GM21737 (cell line): ENCODE data around the gene DDX43.
"Not testable (repeated sequence)": the region's sequence is repeated elsewhere in the genome, so short reads cannot be mapped to it uniquely, and the experiment has no call there.

ENCODE experiments used
- ATAC-seq: cut with Tn5 transposase; IDR thresholded peaks from one replicate; pipeline ENCODE4 v1.9.1; 2021; ENCODE audit warnings: mild to moderate bottlenecking, moderate library complexity; ENCODE audit not compliant: unreplicated experiment

DDX43 gene

GRCh38 chr6:73388800-73389512 is 5.7 kb upstream of the DDX43 start:
- ATAC-seq = peak; percentile 72

GRCh38 chr6:73389854-73390253 is 4.8 kb upstream of the DDX43 start:
- no peak for ATAC-seq

DNA sequence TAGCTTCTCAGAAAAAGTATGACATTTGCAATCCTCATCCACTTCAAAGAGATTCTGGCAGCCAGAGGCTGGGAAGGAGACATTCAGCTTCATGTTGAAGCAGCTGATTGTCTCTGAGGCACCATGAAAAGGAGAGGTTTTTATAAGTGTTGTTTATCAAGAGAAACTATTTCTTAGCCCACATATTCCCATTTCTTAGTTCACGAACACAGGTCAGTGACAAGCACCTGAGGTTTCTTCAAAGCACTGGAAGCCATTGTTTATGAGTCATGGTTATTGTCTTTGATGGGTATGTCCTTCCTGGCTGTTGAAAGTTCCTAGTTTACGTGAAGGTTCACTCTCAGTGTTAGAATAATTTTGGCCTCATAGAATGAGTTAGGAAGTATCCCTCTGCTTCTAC is 3.0 kb upstream of the DDX43 start:
- no peak for ATAC-seq

DNA sequence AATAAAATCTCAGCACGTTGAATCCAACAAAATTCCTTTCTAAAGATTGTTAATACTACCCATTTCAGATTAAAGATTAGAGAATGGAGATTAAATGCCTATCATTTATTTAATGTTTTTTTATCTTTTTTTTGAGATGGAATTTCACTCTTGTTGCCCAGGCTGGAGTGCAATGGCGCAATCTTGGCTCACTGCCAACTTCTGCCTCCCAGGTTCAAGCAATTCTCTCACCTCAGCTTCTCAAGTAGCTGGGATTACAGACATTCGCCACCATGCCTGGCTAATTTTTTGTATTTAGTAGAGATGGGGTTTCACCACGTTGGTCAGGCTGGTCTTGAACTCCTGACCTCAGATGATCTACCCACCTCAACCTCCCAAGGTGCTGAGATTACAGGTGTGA is 2.4 kb upstream of the DDX43 start:
- ATAC-seq = not testable (repeated sequence)

DNA sequence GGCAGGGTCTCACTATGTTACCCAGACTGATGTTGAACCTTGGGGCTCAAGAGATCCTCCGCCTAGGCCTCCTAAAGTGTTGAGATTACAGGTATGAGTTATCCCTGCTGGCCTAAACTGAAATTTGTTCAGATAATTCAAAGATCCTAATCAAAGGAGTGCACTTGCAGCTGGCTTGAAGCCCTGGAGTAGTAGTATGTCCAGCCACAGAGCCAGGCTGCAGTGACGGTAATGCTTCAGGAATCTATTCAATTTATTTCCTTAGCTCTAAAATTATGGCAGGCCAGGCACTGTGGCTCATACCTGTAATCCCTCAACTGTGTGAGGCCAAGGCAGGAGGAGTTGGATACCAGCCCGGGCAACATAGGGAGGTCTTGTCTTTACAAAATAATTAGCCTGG is 1.4 kb upstream of the DDX43 start:
- no peak for ATAC-seq

DNA sequence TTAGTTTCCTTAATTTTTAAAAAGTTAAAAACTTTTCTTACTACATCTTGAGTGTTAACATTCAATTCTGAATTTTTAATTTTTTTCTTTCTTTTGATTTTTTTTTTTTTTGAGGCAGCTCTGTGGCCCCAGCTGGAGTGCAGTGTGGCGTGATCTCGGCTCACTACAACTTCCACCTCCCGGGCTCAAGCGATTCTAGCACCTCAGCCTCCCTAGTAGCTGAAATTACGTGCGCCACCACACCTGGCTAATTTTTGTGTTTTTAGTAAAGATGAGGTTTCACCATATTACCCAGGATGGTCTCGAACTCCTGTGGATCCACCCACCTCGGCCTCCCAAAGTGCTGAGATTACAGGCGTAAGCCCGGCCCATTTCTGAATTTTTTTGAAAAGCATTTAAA is 1.2 kb downstream of the DDX43 start:
- no peak for ATAC-seq

DNA sequence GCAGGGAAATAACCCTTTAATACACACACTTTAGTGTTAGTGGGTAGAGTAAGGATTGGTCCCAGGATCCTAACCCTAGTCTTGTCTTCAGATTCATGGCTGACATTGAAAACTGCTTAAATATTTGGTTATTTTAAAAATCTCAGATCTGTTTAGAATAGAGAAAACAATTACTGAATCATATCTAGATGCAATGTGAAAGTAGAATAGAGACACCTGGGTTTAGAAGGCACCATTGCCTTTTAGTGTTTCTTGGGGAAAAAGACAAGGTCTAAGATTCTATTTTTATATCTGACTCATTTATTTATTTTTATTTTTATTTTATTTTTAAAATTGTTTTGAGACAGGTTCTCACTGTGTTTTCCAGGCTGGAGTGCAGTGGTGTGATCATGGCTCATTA is 6.0 kb downstream of the DDX43 start:
- ATAC-seq = no peak

GRCh38 chr6:73409395-73409794 is 14.8 kb downstream of the DDX43 start:
- ATAC-seq = no peak

DNA sequence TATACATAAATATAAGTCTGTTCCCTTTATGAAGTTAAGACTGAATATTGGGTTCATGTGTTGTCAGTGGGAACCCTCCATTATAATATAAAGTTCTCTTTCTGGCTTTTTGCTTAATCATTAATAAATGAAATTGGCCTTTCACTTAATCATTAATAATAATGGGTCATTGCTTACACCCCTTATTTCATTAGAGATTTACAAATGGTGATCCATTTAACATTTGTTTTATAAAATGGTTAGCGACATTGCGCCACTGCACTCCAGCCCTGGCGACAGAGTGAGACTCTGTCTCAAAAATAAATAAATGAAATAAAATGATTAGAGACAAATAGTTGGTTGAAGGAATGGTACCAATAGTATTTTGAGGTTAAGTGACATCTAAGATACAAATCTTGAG is 18.5 kb downstream of the DDX43 start:
- ATAC-seq = no peak

GRCh38 chr6:73418081-73418741 is 23.6 kb downstream of the DDX43 start:
- ATAC-seq = no peak

GRCh38 chr6:73421534-73421933 is 26.9 kb downstream of the DDX43 start:
- ATAC-seq = no peak

DNA sequence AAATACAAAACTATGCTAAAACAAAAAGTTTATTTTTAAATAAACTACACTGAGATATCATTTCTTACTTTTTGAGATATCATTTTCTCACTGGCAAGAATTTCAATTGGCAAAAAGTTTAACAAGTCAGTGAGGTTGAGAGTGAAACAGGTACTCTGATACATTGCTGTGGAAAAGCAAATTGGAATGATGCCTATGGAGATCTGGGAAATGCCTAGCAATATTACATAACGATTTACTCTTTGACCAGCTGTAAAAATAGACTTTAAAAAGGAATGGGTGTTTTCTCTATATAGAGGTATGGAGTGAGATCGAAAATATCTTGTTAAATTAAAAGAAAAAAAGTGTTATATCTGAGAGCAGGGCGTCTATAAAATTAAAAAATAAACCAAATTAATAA is 40.6 kb downstream of the DDX43 start:
- no peak for ATAC-seq

DNA sequence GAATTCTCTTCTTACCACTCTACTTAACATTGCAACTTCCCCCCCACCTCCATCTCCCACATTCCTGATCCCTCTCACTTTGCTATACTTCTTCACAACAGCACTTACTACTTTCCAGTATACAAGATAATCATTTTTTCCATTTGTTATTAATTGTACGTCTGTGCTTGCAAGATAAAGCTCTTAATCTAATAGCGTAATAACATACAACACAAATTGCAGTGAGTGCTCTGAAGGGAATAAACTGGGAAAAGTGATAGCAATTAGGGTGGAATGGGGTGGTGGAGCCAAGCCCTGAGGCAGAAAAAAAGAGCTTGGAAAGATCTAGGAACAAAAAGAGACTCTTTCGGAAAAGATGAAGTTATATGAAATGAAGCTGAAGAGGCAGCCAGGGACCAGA is 48.9 kb downstream of the DDX43 start:
- ATAC-seq = no peak

DNA sequence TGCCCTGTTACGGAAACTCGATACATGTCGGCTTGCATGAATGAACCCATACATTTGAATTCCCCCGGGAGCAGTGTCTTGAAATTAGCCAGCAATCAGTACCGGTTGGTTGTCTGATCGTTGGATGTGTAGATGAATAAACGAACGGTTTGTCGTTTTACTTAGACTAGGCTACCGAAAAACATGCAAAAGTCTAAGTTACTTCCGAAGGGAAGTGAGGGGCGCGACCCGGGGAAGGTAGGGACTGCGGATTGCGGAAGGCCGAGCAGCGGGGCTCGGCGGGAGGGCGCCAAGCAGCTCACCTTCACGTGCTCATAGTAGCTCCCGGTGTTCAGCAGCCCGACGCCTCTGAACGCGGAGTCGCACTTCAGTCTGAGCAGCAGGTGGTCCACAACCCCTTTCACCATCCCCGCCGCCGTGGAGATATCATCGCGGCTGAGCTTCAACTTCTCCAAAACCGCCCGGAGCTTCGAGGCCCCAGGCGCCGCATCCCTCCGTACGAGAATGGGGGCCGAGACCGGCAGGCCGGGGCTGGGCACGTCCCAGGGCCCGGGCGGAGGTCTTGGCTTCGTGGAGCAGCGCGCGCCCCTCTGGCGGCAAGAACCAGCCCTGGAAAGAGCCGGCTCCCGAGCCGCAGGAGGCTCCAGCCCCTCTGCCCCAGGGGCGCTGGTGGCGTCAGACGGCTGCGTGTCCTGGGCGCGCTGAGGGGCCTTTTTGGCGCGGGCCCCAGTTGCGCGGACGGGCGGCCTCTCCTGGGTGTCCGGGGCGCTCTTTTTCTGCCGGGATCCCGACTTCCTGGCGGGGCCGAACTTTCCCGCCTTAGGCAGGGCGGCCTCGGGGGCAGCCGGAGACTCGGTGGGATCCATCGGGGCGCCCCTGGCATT is 56.8 kb downstream of the DDX43 start:
- ATAC-seq = peak; percentile 63

DNA sequence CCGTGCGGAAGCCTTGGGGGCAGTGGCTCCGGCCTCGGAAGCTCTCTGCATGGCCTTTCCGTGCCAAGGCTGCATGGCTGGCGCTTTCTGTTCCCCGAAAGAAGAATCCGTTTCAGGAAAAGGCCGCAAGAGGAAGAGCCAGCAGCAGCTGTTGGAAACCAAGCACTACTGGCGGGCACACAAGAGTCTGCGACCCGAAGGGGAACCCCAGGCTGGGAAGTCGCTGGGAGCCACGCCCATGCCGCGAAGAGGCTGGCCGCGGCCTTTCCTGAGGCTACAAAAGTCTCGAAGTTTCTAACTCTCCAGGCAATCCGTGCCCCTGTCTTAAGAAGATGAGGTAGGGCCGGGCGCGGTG is 57.5 kb downstream of the DDX43 start, which contains the start of gene CGAS:
Gene CGAS, minus strand, starts transcription at position 191 of the 355 bp plus-strand sequence. Its CDS starts 116 bp downstream, at position 75.
- peak; percentile 78 for ATAC-seq

GRCh38 chr6:73455865-73456629 is 61.4 kb downstream of the DDX43 start:
- no peak for ATAC-seq

DNA sequence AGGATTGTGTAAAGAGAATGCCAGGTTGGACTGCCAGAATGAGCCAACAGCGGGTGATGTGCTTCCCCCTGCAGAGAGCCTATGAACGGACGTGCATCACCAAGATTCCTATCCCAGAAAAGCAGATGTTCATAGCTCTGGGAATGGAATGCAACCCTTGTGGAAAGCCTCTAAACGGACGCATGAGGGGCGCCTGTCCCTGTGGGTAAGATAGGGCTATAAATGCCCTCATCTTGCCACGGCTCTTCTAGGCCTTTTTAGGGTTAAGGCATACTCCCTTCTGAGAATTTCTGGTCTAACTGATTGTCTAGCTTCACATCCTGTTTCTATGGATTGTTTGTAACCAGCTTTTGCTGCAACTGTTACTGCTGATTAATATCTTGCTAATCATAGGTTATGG is 64.8 kb downstream of the DDX43 start:
- ATAC-seq = not testable (repeated sequence)

GRCh38 chr6:73460056-73460455 is 65.4 kb downstream of the DDX43 start:
- no peak for ATAC-seq

DNA sequence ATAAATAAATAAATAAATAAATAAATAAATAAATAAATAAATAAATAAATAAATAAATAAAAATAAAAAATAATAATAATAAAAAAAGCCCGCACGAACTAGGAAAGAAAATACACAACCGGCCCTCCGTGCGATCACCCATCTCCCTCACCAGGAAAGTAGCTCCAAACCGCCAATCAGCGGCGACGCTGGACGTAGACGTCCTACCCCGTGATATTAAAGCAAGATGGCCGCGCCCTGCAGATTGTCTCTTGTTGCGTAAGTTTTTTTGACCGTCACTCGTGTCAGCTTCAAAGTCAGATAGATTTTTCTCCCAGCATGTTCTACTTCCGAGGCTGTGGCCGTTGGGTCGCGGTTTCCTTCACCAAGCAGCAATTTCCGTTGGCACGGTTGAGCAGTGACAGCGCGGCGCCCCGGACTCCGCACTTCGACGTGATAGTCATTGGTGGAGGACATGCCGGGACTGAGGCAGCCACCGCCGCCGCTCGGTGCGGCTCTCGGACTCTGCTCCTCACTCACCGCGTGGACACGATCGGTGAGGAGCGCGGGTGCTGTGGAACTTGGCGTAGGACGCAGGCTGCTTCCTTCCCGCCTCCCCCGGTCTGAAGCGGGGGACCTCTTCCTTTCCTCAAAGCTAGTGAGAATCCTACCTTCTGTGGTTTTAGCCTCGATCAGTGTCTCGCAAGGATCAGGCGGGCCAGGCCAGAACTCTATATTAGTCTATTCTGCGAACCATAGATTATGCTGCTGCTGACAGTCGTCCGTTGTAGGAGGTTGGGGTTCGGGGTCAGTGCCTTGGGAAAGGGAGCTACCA is 67.1 kb downstream of the DDX43 start, which contains the start of gene MTO1:
Gene MTO1, plus strand, starts transcription at position 201 of the 814 bp plus-strand sequence. Its CDS starts 118 bp downstream, at position 319.
- peak; percentile 95 for ATAC-seq
